GM19467 (cell line): ENCODE data around the gene IFT25.
"Not testable (repeated sequence)": the region's sequence is repeated elsewhere in the genome, so short reads cannot be mapped to it uniquely, and the experiment has no call there.

Experiments
- ATAC-seq: cut with Tn5 transposase; IDR thresholded peaks from one replicate; pipeline ENCODE4 v1.9.1; 2021; ENCODE audit warnings: mild to moderate bottlenecking, moderate library complexity; ENCODE audit not compliant: unreplicated experiment

IFT25 gene

GRCh38 chr1:53889304-53890298, 55.9 kb downstream of the IFT25 start, which contains the start of gene YIPF1:
Gene YIPF1 (minus strand): TSS chr1:53889797. CDS start chr1:53888937, 860 bp downstream.
- ATAC-seq, result peak; percentile 85

DNA sequence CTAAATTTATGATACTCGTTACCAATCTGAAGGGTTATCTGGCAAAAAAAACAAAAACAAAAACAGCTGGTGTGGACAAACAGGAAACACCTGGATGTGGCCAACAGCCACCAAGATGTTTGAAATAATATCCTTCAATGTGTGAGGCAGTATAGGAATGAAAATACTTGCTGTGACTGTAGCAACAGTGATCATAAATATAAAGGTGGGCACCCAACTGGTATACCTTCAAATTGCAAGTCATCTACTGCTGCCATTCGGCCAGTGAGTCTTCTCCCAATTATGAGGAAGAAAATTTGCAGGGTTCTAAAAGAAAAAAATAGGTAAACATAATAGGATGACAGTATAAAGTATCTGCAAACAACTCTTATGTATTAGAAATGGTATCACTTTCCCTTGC, 56.8 kb downstream of the IFT25 start:
- ATAC-seq, result no peak

GRCh38 chr1:53883600-53883999, 61.9 kb downstream of the IFT25 start:
- ATAC-seq, result not testable (repeated sequence)

GRCh38 chr1:53881853-53882252, 63.6 kb downstream of the IFT25 start:
- not testable (repeated sequence) for ATAC-seq

- ATAC-seq, result no peak
These were observed 66.9 kb downstream of the IFT25 start for GRCh38 chr1:53878492-53879105.

DNA sequence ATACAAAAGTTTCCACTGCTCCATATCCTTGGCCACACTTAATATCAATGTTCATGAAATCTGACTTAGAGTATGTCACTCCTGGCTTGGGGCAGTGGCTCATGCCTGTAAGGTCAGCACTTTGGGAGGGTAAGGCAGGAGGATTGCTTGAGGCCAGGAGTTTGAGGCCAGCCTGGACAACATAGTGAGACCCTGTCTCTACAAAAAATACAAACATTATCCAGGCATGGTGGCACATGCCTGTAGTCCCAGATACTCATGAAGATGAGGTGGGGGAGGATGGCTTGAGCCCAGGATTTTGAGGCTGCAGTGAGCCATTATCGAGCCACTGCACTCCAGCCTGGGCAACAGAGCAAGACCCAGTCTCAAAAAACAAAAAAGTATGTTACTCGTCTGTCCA, 70.3 kb downstream of the IFT25 start:
- ATAC-seq, result not testable (repeated sequence)

DNA sequence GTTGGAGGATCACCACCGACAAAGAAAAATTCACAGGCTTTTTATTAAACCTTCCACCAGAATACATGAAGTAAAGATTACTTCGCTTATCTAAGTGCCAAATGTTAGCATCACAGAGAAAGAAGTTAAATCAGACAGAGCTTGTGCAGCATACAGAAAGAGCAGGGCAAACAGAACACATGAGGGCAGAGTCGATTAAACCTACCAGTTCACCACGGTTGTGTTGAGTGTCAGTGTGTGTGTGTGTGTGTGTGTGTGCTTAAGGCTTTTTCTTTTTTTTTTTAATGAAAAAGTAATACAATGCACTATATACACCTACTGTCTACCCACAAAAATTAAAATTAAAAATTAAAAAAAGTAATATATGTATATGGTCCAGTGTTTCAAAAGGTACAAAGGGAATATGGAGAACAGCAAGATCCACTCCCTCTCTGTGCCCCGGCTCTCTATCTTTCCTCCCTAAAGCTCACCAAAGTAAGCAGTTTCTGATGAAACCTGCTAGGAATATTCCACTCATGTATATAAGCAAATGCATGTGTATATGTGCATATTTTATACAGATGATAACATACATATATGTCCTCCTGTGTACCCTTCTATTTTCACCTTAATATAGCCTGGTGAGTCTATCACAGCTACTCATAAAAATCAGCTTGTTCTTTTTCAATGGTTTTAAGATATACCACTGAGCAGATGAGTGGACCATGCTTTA, 73.6 kb downstream of the IFT25 start:
- ATAC-seq, result no peak
